PC-3 (cell line): ENCODE results near the gene MAD1L1. TPM values are rescaled to one million over a fixed set of nuclear protein-coding genes. Genes with fewer than 3 reads are reported as not detected.

Experiments used
- ATAC-seq: fragments of 200-7000 bp; cut with Tn5 transposase; 2 replicates; pipeline ENCODE4 v1.9.1; 2020; ENCODE audit warnings: mild to moderate bottlenecking, moderate library complexity
- BruUV-seq: library from RNA; stranded (reverse); fragments of 400-500 nt; replicated peaks from 2 replicates; lab custom pipeline; 2021; lab: Mats Ljungman, UMichigan
- CTCF ChIA-PET: fragments of 300-600 bp; sonication (Branson Sonifier 250); formaldehyde crosslinking; loops from one replicate; lab custom pipeline; 2022; ENCODE audit warnings: antibody characterized with exemption; lab: Charles Lee
- POLR2A ChIA-PET: fragments of 300-600 bp; sonication (Branson Sonifier 250); formaldehyde crosslinking; loops from one replicate; lab custom pipeline; 2022; ENCODE audit warnings: antibody characterized with exemption; ENCODE audit not compliant: unreplicated experiment; lab: Charles Lee
- DNase-seq: peaks from one replicate; pipeline ENCODE4 v3.0.0-alpha.2; 2015
- H2AFZ ChIP-seq: fragments of 300-600 bp; sonication (generic); 2 replicates; pipeline ENCODE4 v1.6.0; 2016; ENCODE audit warnings: antibody characterized with exemption, low read length
- H3F3A ChIP-seq: fragments of 300-600 bp; sonication (generic); one replicate; pipeline ENCODE4 v1.6.0; 2017; ENCODE audit warnings: antibody characterized with exemption, low read length, control low read depth, mild to moderate bottlenecking; ENCODE audit not compliant: unreplicated experiment
- H3K27ac ChIP-seq: fragments of 300-600 bp; sonication (generic); 2 replicates; pipeline ENCODE4 v1.5.1; 2016; ENCODE audit warnings: mild to moderate bottlenecking, low read length
- H3K27me3 ChIP-seq: fragments of 300-600 bp; sonication (generic); 2 replicates; pipeline ENCODE4 v1.6.1; 2016; ENCODE audit warnings: low read length, mixed read lengths
- H3K36me3 ChIP-seq: fragments of 300-600 bp; sonication (generic); 2 replicates; pipeline ENCODE4 v1.6.1; 2016; ENCODE audit warnings: low read depth, mixed run types, low read length, mixed read lengths
- H3K4me1 ChIP-seq: fragments of 300-600 bp; sonication (generic); 2 replicates; pipeline ENCODE4 v1.5.1; 2016; ENCODE audit warnings: low read length; ENCODE audit not compliant: insufficient read depth
- H3K4me2 ChIP-seq: fragments of 300-600 bp; sonication (generic); 2 replicates; pipeline ENCODE4 v1.6.0; 2016; ENCODE audit warnings: low read length
- H3K4me3 ChIP-seq: fragments of 300-600 bp; sonication (generic); 2 replicates; pipeline ENCODE4 v1.5.1; 2016; ENCODE audit warnings: mild to moderate bottlenecking, low read length, mixed read lengths
- H3K79me2 ChIP-seq: fragments of 300-600 bp; sonication (generic); 2 replicates; pipeline ENCODE4 v1.6.1; 2017; ENCODE audit warnings: low read length, mixed read lengths
- H3K9ac ChIP-seq: fragments of 300-600 bp; sonication (generic); 2 replicates; pipeline ENCODE4 v1.6.0; 2016; ENCODE audit warnings: mild to moderate bottlenecking, low read length
- H3K9me2 ChIP-seq: fragments of 300-600 bp; sonication (generic); replicated peaks from 2 replicates; pipeline ENCODE4 v1.6.1; 2016; ENCODE audit warnings: mixed run types, low read length, mixed read lengths
- H3K9me3 ChIP-seq: fragments of 300-600 bp; sonication (generic); 2 replicates; pipeline ENCODE4 v1.6.1; 2016; ENCODE audit warnings: low read length, mixed read lengths
- H4K20me1 ChIP-seq: fragments of 300-600 bp; sonication (generic); 2 replicates; pipeline ENCODE4 v1.6.1; 2016; ENCODE audit warnings: low read length, mixed read lengths
- EZH2 ChIP-seq: fragments of 300-600 bp; sonication (generic); IDR thresholded peaks from one replicate; pipeline ENCODE4 v1.6.1; 2017; ENCODE audit warnings: antibody characterized with exemption, mild to moderate bottlenecking, low read length; ENCODE audit not compliant: unreplicated experiment
- EZH2phosphoT487 ChIP-seq: fragments of 300-600 bp; sonication (generic); IDR thresholded peaks from 2 replicates; pipeline ENCODE4 v1.6.1; 2018; ENCODE audit warnings: mild to moderate bottlenecking, antibody characterized with exemption, low read length, borderline replicate concordance
- intact Hi-C: fragments of 100-400 bp; cut with micrococcal nuclease; formaldehyde crosslinking; loops from 2 replicates; pipeline ENCODE4 v1.9.0; 2023
- total RNA-seq: library from RNA; depleted of rRNA; stranded (reverse); fragments of >200 nt; gene quantifications from 2 replicates; pipeline ENCODE4 v1.2.3, GENCODE V29; 2014
- TF ChIP-seq, protein P1 (sequence below): fragments of 300-600 bp; sonication (generic); conservative IDR thresholded peaks from 2 replicates; pipeline ENCODE4 v1.5.1; 2017; ENCODE audit warnings: antibody characterized with exemption, low read depth, mild to moderate bottlenecking, low read length

Gene MAD1L1
- total RNA-seq, 1 experiment from 2014 or later: 88.4 TPM

DNA sequence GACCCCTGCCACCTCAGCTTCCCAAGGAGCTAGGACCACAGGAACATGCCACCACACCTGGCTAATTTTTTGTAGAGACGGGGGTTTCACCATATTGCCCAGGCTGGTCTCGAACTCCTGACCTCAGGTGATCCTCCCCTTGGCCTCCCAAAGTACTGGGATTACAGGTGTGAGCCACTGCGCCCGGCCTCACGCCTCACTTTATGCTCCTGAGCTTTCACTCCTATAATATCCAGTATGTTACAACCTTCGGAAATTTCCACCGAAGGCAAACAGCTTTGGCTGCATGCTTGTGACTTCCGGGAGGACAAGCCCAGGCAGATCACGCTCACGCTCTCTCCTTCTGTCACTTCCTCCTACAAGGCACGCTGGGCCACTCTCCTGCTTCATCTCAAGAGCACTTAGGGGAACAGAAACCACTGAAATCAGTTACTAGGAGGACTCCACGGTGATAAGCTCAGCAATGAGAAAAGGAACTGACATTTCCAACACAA, 4.4 kb upstream of the MAD1L1 start:
- Histone ChIP-seq H3K9me3 (no peaks in the 10 kb centered on the region), H3K27me3 (no peaks in the 10 kb centered on the region), H2AFZ (no peak overlapping the region), H3F3A (no peaks in the 10 kb centered on the region), H3K36me3 (peaks cover 26% of the 10 kb centered on the region), H3K9me2 (no peaks in the 10 kb centered on the region), H3K79me2 (peaks cover 31% of the 10 kb centered on the region), H4K20me1 (no peaks in the 10 kb centered on the region), H3K4me2 (no peak overlapping the region), H3K9ac (no peak overlapping the region), H3K4me3 (no peak overlapping the region), H3K4me1 (peaks cover 5% of the 10 kb centered on the region), H3K27ac (no peak overlapping the region)
- POLR2A ChIA-PET: no interaction called here
- no peak for DNase-seq
- intact Hi-C loops: no loop called here
- ATAC-seq: no peak
- BruUV-seq: no TSS peak
- CTCF ChIA-PET: no interaction called here
- TF ChIP-seq, protein P1, sequence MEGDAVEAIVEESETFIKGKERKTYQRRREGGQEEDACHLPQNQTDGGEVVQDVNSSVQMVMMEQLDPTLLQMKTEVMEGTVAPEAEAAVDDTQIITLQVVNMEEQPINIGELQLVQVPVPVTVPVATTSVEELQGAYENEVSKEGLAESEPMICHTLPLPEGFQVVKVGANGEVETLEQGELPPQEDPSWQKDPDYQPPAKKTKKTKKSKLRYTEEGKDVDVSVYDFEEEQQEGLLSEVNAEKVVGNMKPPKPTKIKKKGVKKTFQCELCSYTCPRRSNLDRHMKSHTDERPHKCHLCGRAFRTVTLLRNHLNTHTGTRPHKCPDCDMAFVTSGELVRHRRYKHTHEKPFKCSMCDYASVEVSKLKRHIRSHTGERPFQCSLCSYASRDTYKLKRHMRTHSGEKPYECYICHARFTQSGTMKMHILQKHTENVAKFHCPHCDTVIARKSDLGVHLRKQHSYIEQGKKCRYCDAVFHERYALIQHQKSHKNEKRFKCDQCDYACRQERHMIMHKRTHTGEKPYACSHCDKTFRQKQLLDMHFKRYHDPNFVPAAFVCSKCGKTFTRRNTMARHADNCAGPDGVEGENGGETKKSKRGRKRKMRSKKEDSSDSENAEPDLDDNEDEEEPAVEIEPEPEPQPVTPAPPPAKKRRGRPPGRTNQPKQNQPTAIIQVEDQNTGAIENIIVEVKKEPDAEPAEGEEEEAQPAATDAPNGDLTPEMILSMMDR: no peak
- TF ChIP-seq EZH2phosphoT487 (no peak), EZH2 (no peak)

DNA sequence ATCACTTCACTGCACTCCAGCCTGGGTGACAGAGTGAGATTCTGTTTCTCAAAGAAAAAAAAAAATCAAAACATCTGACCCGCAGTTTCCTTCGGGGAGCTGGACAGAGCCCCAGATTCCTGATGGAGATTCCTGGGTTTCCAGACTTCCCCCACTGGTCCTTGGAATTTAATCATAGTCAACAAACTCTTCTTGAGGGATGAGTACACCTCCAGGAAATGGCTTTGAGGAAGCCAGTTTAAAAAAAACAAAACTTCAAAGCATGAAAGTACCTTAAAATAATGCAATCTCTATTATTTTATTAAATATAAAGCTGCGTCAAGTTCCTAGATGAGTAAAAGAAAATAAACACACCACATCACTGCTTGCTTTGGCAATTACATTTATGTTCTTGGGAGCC, 1.2 kb upstream of the MAD1L1 start:
- no peaks in the 10 kb centered on the region for H4K20me1 ChIP-seq
- H3K27me3 ChIP-seq: no peaks in the 10 kb centered on the region
- TF ChIP-seq, protein P1: no peak
- DNase-seq (no peak), ATAC-seq (no peak)
- H3F3A ChIP-seq: no peaks in the 10 kb centered on the region
- peaks cover 27% of the 10 kb centered on the region for H3K36me3 ChIP-seq
- H3K79me2 ChIP-seq: peaks cover 38% of the 10 kb centered on the region
- no TSS peak for BruUV-seq
- H2AFZ ChIP-seq: no peak overlapping the region
- H3K9me3 ChIP-seq: no peaks in the 10 kb centered on the region
- H3K4me1 ChIP-seq: peaks cover 6% of the 10 kb centered on the region; the same call in 1 of the 2 replicates
- no peaks in the 10 kb centered on the region for H3K9me2 ChIP-seq
- ChIA-PET CTCF (no interaction called here), POLR2A (no interaction called here)
- no peak overlapping the region for H3K4me2 ChIP-seq
- intact Hi-C loops: no loop called here
- H3K27ac ChIP-seq: no peak overlapping the region
- H3K4me3 ChIP-seq: no peak overlapping the region
- H3K9ac ChIP-seq: no peak overlapping the region

DNA sequence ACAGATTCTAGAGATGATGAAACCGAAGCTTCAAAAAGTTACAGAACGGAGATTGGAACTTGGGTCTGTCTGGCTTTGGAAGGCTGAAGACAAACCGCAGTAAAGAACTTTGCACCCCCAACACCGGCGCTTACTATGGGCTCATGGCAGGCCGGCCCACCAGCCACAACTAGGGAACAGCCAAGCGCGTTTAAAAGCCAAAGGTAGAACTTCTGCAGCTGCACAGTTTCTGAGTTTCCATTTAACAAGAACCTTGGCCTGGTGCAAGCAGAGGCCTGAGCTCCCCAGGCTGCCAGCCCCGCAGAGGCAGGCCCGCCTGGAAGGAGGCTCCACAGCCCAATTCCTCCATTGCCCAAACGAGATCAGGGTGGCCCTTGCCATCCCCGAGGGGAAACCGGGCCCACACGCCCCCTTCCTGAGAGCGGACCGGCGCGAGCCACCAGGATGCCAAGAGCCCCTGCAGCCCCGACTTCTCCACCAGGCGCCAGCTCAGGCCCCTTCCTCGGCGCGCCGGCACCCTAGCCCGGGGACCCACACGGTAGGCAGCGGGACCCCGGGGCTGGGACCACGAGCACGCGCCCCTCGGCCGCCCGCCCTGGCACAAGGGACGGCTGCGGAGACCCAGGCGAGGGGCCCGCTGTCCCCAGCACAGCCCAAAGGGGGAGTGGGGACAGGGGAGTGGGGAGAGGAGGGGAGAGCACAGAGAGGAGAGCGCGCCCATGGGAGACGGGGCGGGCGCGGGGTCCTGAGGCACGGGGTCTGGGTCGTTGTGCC, 566 bp downstream of the MAD1L1 start:
- TSS peak; percentile 36 for BruUV-seq
- TF ChIP-seq EZH2 (no peak), EZH2phosphoT487 (no peak)
- TF ChIP-seq, protein P1: no peak
- peak; percentile 48 for ATAC-seq
- H3K27me3 ChIP-seq: no peaks in the 10 kb centered on the region
- H3K9me2 ChIP-seq: no peaks in the 10 kb centered on the region
- no peaks in the 10 kb centered on the region for H3F3A ChIP-seq
- peak overlapping the region; percentile 64 for H2AFZ ChIP-seq
- H4K20me1 ChIP-seq: no peaks in the 10 kb centered on the region
- H3K4me1 ChIP-seq: peaks cover 6% of the 10 kb centered on the region; the same call in 1 of the 2 replicates
- ChIA-PET POLR2A (interaction anchor here (0.5 to 0.6 kb wide), 2 partner anchors 29 to 35 kb away, joined by 5 to 6 read pairs; no protein-coding TSS in a partner anchor), CTCF (no interaction called here)
- DNase-seq: no peak
- H3K9me3 ChIP-seq: no peaks in the 10 kb centered on the region
- peak overlapping the region; percentile 95 for H3K9ac ChIP-seq
- H3K27ac ChIP-seq: no peak overlapping the region
- H3K4me2 ChIP-seq: peak overlapping the region; percentile 90
- H3K79me2 ChIP-seq: peaks cover 53% of the 10 kb centered on the region
- peak overlapping the region; percentile 98 for H3K4me3 ChIP-seq
- intact Hi-C loops: no loop called here
- peaks cover 23% of the 10 kb centered on the region for H3K36me3 ChIP-seq
